Measurements from ENCODE around the gene SYNE4. TPM values are rescaled to one million over a fixed set of nuclear protein-coding genes. Genes with fewer than 3 reads are reported as not detected.

The SYNE4 gene
- total and polyA plus RNA-seq, 9 of the 15 experiments (the other 6 are each of a cell fraction or from before 2014, with no cell fraction given): 0.03 to 0.65 (median 0.29) TPM

- TF ChIP-seq ZNF318 (IDR thresholded peaks at IDR 0.05; ENCODE audit: borderline replicate concordance in 1 of 2, low read depth in 1 of 2) (no peak), LCOR (CRISPR knock-in tag; IDR thresholded peaks at IDR 0.05) (no peak), MEF2D (tag; conservative IDR thresholded peaks at IDR 0.05; ENCODE audit: low read depth) (no peak), ZNF518B (CRISPR knock-in tag; IDR thresholded peaks at IDR 0.05) (no peak), YY1 (IDR thresholded peaks at IDR 0.05; ENCODE audit: borderline replicate concordance in 1 of 3, control insufficient read depth in 1 of 3, extremely low read depth in 1 of 3, insufficient read depth in 3 of 3, insufficient read length in 1 of 3, insufficient replicate concordance in 2 of 3, low read depth in 1 of 3, low read length in 2 of 3) (peak; percentile 11 to 78 (median 37)), ZNF444 (CRISPR knock-in tag; IDR thresholded peaks at IDR 0.05) (0 out of 2 replicates have a peak, but pooled peaks have one; percentile 27), ZNF75A (CRISPR knock-in tag; IDR thresholded peaks at IDR 0.05) (no peak), DIDO1 (tag; IDR thresholded peaks at IDR 0.05; ENCODE audit: low read depth) (no peak), EWSR1 (IDR thresholded peaks at IDR 0.05; ENCODE audit: borderline replicate concordance, low read depth, partially characterized antibody) (no peak), ATF4 (CRISPR knock-in tag; IDR thresholded peaks at IDR 0.05) (no peak), KLF16 (IDR thresholded peaks at IDR 0.05) (no peak), MYNN (IDR thresholded peaks at IDR 0.05) (no peak), MYNN (CRISPR knock-in tag; IDR thresholded peaks at IDR 0.05) (no peak)
Measured at GRCh38 chr19:36054733-36055686, 46.4 kb upstream of the SYNE4 start, which contains the start of gene WDR62 (continued).

Measured in K562 (cell line).